GOT3 (cell line): ENCODE data around the gene EGFR.

Experiments used
- DNase-seq: peaks from one replicate; lab custom pipeline; 2025; ENCODE audit warnings: mixed read lengths; lab: John Stamatoyannopoulos, UW

The EGFR gene

GRCh38 chr7:55127622-55128081, 108.8 kb downstream of the EGFR start:
- no peak for DNase-seq

DNA sequence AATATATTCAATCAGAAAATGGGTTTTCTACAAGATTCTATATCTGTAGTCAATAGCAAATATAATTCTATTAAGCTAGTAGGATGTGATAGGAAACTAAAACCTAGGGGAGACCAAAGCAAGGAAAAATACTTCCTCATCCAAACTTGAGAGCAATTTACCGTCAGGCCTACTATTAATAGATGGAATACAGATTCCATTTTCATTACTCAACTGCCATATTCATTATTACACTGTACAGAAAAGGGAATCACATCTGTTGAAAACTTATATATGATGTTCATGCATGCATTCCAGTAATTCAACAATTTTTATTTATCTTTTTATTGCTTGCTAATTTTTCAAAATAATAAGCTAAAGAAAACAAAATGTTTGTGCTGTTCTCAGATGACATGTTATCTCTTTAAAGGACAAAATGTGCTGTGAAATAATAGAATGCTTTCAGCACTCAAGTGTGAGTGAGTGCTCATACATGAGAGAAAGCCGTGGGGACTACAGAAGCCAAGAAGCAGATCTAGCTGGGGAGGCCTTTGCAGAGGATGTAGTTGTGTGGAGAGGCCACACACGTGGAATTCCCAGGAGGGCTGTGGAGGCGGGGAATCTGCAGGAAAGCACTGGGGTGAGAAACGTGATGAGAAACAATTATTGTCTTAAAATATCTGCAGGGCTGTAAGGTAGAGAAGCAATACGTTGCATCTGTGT, 110.0 kb downstream of the EGFR start:
- no peak for DNase-seq

GRCh38 chr7:55129541-55130394, 111.0 kb downstream of the EGFR start:
- DNase-seq: no peak

GRCh38 chr7:55130395-55131141, 111.8 kb downstream of the EGFR start:
- peak; percentile 30 for DNase-seq

DNA sequence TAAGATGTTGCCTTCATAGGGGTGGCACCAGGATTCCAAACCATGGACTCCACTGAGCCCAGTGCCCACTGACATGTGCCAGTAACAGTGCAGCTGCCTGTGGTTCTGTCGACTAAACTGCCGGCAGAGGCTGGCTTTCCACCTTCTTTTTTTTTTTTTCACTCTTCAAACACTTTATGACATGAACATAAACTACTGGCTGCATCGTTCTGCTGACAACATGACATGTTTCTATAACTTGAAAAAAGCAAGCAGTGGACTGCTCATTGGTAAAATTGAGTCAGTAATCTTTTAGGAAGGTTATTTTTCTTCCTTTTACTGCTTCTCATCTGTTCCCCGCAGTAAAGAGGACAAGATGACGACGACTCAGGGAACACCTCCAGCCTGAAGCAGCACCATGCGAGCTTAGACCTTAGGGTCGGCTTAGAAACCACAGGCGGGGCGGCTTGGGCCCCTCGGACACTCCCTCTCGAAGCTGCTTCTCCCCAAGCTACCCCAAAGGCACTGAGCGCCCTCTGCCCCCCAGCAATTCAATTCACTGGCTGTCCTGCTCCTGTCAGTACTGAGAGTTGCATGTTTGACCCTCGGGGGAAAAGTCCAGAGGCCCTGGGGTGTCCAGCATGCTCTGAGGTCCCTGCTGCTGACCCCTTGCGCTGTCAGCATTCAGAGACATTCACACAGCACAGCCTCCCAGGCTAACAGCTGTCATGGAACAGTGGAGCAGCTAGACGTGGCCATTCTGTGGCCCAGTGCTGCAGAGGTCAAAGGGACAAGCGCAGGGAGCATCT, 112.5 kb downstream of the EGFR start:
- DNase-seq: no peak

DNA sequence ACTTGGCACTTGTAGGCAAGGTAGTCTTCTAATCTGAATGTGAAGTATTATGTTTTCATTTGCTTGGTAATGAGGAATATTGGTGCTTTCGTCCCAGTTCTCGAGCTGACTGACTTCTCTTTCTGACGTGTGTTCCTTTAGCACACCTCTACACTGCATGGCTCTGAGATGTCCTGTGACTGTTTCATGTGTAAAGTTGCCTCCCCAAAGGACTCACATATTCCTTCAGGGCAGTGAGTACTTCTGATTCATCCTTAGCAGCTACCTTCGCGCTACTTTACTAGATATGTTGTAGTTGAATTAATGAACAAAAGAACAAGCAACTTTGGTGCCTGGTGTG, 113.7 kb downstream of the EGFR start:
- no peak for DNase-seq

- peak; percentile 70 for DNase-seq
Observed at GRCh38 chr7:55132890-55133551, 114.2 kb downstream of the EGFR start.

DNA sequence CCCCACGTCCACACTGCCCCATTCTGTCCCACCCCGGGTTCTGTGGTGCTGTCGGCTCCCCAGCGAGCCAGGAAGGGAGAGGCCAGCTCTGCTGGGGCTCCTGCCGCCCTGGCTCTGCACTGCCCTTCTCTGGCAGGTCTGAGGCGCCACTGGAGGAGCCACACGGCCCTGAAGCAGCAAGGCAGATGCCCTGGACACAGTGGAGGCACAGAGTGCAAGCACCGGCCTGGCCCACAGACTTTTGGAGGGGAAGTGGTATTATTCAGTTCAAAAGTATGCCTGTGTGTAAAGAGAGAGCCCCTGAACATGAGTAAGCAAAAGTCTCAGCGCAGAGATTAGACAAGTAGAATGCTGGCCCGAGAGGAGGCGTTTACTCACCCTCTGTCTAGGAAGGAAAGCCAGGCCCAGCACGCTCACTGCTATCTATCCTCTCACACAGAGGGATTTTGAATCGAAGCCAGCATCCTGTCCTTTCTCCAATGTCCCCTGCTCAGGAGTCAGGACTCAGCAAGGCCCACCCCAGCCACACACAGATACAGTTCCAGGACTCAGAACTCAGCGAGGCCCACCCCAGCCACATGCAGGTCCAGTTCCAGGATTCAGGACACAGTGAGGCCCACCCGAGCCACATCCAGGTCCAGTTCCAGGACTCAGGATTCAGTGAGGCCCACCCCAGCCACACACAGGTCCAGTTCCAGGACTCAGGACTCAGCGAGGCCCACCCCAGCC, 115.0 kb downstream of the EGFR start:
- no peak for DNase-seq

DNA sequence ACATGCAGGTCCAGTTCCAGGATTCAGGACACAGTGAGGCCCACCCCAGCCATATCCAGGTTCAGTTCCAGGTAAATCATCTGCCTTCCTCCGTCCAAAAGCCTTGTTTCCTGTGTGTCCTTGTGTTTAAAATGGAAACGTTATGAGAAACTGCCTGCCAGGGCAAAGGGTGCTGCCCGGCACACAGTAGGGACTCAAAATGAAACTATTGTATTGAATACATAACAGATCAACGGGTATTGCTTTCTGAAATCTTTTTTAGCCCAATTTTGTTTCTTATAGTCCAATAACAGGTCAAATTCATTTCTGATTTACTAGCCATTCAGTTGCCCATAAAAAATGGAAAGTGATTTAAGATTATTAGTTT, 115.5 kb downstream of the EGFR start:
- DNase-seq: no peak

DNA sequence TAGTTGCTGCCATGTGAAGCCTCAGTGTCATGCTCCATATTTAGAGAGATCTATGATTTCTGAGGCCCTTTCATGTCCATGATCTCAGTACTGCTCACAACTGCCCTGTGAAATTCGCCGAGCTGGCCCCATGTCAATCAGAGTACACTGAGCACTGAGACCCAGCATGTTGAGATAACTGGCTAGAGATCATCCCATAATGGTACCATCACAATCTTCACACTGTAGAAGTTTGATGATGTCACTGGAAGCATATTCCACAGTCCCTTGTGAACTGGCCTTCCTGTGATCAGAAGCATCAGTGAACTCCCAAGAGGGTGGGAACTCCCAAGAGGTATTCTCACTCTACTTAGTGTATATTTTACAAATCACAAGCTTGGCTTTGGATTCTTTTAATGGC, 116.0 kb downstream of the EGFR start:
- no peak for DNase-seq

DNA sequence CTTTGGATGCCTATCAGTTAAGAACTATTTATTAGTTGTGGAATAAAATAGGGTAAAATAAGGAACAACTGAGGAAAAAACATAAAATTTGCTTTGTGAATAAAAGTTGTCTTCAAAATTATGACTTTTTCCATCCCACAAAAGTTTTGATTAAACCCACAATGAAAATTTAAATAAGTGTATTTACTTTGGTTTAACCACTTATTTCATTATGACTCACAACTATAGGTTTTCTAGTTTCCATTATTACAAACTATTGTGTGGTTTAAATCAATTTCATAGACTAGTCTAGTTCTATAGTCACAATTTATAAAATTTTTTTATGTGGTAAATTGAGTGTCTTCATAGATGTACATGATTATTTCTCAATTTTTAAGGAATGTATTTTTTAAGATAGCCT, 116.6 kb downstream of the EGFR start:
- DNase-seq: no peak

DNA sequence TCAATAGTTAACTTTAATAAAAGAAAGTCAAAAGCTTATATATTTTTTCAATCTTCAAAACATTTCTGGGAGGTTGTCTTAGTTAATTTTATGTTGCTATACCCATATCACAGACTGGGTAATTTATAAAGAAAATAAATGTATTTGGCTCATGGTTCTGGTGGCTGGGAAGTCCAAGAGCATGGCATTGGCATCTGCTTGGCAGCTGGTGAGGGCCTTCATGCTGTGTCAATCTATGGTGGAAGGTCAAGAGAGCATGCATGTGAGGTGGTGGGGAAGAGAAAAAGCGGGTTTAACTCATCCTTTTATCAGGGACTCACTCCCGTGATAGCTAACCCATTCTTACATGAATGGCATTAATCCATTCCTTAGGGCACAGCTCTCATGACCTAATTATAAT, 119.8 kb downstream of the EGFR start:
- no peak for DNase-seq

- no peak for DNase-seq
Observed at GRCh38 chr7:55140221-55140940, 121.6 kb downstream of the EGFR start.

GRCh38 chr7:55140941-55141278, 122.1 kb downstream of the EGFR start:
- DNase-seq: no peak

DNA sequence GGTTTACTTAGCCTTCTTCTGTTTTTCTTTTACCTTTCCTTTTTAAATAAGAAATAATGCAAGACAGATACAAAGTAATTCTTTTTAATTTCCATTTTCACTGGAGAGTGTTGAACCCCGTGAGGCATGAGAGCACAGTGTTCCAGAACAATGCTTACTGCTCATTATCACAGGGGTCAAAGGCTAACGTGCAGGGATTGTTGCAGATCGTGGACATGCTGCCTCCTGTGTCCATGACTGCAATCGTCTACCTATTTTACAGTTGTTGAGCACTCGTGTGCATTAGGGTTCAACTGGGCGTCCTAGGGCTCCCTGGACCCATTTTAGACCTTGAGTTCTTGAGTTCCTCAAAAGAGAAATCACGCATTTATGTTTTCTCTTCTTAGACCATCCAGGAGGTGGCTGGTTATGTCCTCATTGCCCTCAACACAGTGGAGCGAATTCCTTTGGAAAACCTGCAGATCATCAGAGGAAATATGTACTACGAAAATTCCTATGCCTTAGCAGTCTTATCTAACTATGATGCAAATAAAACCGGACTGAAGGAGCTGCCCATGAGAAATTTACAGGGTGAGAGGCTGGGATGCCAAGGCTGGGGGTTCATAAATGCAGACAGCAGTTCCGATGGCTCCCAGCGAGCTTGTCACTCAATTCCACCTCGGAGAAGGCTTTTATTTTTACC, 124.2 kb downstream of the EGFR start:
- no peak for DNase-seq

DNA sequence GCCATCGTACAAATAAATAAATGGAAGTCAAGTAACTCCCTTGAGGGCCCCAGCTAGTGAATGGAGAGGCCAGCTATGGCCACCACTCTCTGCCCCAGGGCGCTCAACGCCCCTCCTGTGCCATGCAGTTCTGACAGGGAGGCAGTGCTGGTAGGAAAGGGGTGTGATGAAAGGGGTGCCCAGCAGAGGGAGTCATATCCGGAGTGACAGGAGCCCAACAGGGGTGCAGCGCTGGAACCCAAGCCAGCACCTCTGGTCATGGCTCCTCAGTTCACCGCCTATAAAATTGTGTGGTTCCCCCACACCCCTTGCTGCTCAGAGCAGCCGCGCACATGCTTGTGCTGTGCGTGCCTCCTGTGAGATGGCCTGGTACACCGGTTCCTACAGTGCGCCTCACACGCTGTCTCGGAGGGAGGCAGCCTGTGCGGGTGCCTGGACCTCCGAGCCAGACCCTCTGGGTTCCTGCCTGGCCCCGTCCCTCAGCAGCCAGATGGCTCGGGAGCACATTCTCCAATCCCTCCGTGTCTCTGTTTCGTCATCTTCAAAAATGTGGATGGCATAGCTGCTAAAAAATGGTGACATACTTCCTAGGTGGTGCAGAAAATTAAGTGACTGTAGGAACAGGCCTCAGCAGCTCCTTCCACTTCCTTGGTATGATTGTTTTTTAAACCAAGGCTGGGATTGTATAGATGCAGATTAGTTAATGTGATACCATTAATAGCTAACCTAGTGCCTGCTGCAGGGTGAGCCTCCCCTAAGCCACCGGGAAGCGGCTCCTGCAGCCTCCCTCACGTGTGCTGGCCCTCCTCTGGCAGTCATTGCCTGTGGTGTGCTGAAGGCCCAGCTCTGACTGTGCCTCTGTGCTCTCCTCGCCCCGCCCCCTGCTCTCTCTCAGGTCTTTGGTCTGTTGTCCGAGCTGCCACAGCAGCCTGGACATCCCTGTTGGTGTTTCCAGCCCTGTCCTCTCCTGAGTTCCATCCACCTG, 125.8 kb downstream of the EGFR start:
- DNase-seq: no peak

DNA sequence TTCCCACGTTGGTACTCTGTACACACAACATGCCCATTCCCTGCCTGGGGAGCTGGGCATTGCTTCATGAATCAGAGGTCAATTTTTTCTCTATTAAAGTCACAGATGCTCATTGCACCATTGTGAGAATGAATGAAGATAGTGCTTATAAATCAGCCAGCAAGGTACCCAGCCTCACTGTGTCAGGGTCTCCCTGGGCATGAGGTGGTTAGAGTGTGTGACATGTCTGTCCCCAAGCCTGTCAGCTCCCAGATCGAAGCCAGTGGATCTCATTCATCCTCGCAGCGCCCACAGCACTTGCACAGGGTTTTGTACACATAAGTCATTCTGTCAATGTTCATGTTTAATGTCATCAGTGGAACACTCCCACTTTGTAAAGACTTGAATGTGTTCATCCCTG, 126.8 kb downstream of the EGFR start:
- DNase-seq: no peak

DNA sequence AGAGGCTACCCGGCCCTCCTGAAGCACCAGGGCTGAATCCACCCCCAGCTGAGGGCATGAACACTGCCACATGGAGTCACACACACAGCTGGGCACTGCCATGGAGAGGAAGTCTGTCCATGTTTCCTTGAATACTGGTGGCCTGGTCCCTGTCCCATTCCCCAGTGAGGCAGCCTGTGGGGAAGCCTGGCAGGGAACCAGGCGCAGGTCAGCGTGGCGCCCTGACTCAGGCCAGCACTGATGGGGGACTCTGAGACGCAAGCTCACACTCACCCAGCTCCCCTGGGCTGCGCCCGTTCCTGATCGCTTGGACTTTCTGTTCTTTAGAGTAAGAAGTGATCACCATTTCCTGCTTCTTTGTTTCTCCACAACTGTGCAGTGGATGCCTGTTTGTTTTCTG, 128.3 kb downstream of the EGFR start:
- no peak for DNase-seq
